VCaP (cell line): ENCODE data around the gene PMFBP1.

Experiments used
- H3K27ac ChIP-seq: fragments of 450-650 bp; 2 replicates; pipeline ENCODE4 v1.5.1; 2017
- TF ChIP-seq, protein P1 (sequence below): fragments of 450-650 bp; conservative IDR thresholded peaks from 2 replicates; pipeline ENCODE4 v1.5.1; 2017; ENCODE audit warnings: mild to moderate bottlenecking, moderate library complexity

Gene PMFBP1, protein sequence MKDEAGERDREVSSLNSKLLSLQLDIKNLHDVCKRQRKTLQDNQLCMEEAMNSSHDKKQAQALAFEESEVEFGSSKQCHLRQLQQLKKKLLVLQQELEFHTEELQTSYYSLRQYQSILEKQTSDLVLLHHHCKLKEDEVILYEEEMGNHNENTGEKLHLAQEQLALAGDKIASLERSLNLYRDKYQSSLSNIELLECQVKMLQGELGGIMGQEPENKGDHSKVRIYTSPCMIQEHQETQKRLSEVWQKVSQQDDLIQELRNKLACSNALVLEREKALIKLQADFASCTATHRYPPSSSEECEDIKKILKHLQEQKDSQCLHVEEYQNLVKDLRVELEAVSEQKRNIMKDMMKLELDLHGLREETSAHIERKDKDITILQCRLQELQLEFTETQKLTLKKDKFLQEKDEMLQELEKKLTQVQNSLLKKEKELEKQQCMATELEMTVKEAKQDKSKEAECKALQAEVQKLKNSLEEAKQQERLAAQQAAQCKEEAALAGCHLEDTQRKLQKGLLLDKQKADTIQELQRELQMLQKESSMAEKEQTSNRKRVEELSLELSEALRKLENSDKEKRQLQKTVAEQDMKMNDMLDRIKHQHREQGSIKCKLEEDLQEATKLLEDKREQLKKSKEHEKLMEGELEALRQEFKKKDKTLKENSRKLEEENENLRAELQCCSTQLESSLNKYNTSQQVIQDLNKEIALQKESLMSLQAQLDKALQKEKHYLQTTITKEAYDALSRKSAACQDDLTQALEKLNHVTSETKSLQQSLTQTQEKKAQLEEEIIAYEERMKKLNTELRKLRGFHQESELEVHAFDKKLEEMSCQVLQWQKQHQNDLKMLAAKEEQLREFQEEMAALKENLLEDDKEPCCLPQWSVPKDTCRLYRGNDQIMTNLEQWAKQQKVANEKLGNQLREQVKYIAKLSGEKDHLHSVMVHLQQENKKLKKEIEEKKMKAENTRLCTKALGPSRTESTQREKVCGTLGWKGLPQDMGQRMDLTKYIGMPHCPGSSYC

DNA sequence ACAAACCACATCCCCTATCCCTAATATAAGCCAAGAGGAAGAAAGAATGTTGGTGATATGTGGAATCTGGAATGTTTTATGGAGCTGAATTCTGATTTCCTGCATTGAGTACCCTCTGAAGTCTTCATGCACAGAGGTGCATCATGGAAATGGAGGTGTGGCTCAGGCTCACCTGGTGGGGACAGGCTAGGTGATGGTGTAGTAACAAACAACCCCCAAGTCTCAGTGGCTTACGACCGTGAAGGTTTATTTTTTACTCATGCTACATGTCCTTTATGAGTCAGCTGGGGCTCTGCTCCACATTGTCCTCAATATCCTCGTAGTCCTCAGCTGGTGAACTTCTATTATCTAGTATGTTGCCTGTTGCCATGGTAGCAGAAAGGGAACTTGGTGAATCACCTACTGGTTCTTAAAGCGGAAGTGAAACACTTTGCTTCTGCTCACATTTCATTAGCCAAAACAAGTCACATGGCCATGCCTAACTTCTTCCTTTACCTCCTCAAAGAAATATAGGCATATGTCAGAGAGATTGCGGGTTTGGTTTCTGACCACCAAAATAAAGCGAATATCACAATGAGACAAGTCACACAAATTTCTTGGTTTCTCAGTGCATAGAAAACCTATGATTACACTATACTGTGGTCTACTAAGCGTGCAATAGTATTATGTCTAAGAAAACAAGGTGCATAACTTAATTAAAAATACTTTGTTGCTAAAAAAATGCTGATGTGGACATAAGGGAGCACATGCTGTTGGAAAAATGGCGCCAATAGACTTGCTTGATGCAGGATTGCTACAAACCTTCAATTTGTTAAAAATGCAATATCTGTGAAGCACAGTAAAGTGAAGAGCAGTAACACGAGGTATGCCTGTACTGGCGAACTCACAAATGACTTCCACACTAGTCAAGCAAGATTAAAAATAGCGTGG, at the start of gene PMFBP1:
PMFBP1 (minus strand) TSS at position 51 of the 930 bp plus-strand sequence. CDS start 947 bp downstream, outside the sequence.
- H3K27ac ChIP-seq = no peak within 1 kb of the TSS
- TF ChIP-seq, protein P1, sequence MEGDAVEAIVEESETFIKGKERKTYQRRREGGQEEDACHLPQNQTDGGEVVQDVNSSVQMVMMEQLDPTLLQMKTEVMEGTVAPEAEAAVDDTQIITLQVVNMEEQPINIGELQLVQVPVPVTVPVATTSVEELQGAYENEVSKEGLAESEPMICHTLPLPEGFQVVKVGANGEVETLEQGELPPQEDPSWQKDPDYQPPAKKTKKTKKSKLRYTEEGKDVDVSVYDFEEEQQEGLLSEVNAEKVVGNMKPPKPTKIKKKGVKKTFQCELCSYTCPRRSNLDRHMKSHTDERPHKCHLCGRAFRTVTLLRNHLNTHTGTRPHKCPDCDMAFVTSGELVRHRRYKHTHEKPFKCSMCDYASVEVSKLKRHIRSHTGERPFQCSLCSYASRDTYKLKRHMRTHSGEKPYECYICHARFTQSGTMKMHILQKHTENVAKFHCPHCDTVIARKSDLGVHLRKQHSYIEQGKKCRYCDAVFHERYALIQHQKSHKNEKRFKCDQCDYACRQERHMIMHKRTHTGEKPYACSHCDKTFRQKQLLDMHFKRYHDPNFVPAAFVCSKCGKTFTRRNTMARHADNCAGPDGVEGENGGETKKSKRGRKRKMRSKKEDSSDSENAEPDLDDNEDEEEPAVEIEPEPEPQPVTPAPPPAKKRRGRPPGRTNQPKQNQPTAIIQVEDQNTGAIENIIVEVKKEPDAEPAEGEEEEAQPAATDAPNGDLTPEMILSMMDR = no peak

DNA sequence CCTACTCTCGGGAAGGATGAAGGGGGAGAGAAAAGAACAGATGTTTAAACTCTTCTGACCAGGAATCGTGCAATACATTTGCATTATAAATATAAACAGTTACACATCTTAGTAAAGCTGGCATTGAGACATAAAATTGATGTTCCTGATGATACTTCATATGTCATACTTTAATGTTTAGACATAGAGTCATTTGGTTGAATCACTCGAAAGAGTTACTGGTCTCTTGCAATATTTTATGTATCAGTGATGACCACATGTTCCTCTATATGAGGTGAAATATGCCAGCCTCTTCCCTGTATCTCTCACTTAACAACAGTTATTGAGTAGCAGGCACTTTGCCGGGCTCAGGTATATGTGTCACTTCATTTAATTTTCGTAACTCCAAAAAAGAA, 49.7 kb upstream of the PMFBP1 start:
- TF ChIP-seq, protein P1 = no peak
- no peak overlapping the region for H3K27ac ChIP-seq

DNA sequence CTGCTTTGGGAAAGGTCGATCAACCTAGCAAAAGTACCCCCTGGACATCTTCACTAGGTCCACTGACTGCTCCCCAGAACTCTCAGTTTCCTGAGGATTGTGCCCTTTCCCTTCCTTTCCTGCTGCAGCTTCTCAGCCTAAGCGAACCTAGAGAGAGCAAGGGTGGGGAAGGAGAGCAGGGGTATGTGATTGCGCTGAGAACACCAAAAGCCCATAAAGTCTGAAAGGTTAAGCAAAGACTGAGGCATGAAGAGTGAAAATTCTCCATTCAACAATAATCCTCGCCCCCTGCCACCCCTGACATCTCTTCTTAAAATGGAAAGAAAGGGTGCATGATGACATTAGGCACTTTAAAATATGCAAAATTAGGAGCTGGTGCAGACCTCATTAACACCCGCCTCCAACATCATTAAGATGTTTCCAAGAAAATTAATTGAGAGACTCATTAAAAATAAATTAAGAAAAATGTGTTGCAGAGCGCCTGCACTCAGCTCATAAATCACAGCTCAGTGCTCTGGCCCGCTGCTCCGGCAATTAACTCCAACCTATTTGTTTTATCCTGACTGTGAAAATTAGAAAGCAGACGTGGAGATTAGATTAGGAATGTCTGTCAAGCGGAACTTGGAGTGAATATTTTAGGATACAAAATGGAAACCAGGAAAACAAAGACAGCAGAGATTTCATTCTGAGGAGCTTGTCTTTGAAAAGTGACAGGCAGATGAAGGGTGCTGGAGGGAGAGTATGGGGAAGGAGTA, 49.1 kb upstream of the PMFBP1 start:
- no peak overlapping the region for H3K27ac ChIP-seq
- TF ChIP-seq, protein P1 = no peak

DNA sequence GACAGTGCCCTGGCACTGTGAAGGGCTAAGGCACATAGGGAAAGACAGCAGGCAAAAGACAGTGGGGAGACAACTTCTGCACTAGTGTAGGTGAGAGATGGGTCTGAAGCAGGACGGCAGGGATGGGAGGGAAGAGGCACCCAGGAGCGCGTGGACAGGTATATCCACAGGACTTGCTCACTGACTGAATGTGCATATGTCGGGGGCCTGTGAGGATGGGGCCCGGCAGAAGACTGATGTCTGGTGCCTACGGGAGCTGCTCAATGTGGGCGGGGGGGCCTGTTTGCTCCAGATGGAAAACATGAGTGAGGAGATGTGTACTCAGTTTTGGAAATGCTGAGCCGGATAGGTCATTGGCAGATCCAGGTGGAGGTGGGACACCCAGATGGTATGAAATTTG, 47.3 kb upstream of the PMFBP1 start:
- H3K27ac ChIP-seq = no peak overlapping the region
- TF ChIP-seq, protein P1 = no peak

DNA sequence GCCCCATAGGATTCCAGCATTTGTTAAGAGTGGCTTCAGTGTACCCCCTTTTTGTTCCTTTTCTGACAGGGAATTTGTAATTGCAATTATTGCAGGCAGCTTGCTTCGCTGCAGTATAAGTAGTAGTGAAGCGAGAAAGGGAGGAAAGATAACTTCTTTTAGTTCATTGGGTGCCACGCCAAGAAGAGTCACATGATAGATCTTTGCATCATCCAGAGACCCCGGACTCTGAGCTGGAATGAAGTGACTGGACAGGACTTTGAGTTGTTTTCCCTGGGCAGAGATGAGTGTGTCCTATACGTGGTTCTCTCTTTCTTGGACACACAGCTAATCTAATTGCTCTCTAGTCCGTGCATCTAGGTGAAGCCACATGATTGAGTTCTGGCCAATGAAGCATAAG, 44.8 kb upstream of the PMFBP1 start:
- TF ChIP-seq, protein P1 = no peak
- H3K27ac ChIP-seq = no peak overlapping the region; the same call in 1 of the 2 replicates

DNA sequence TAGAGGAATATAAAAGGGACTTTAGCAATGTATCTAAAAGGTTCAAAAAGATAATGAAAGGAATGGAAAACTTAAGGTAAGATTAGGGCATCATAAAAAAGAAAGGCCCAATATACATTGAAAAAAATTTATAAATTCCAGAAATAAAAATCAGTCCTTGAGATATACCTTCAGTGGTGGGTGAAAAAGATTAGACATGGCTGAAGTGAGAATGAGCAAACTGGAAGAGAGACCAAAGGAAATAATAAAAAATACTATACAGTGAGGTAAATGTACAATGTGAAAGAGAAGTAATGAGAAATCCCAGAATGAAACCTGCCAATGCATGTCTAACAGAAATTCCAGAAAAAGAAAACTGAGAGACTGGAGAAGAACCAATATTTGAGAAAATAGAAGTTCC, 42.9 kb upstream of the PMFBP1 start:
- no peak overlapping the region for H3K27ac ChIP-seq
- TF ChIP-seq, protein P1 = no peak
